Suprapubic skin (tissue), 4 donors: ENCODE data around the gene GALNT13.

Experiments
- EP300 ChIP-seq: sonication (generic); formaldehyde crosslinking; IDR thresholded peaks from one replicate; pipeline ENCODE4 v1.6.1; 2017; ENCODE audit warnings: antibody characterized with exemption
- POLR2AphosphoS5 ChIP-seq, 3 donors: sonication (generic); formaldehyde crosslinking; IDR thresholded peaks; one replicate each; pipeline ENCODE4 v1.6.1; 2017; ENCODE audit warnings: antibody characterized with exemption in 3 of 3
- TF ChIP-seq, protein P1 (sequence below), 2 donors: fragments of 200-600 bp in 1 of 2; fragments of 450-650 bp in 1 of 2; sonication (generic) in 1 of 2; IDR thresholded peaks; one replicate each; pipeline ENCODE4 v1.5.1; 2016 to 2019; ENCODE audit warnings: antibody characterized with exemption in 2 of 2, mild to moderate bottlenecking in 1 of 2, moderate library complexity in 1 of 2

DNA sequence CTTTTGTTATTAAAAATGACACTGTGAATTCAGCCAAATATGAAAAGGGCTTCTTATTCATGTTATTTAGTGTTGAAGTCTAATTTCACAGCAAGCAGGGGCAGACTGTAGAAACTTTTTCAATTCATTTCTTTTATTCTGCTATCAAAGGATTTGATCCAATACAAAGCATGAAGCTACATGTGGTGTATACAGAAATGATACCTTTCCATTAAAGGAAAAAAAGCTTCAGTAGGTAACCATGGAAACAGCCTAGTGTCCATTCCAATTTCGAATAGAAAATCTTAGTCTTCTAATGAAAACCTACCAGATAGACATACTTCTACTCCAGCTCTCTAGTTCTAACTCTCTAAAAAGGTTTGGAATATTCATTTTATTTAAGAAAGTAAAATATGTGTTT, 550.5 kb downstream of the GALNT13 start:
- TF ChIP-seq, protein P1, sequence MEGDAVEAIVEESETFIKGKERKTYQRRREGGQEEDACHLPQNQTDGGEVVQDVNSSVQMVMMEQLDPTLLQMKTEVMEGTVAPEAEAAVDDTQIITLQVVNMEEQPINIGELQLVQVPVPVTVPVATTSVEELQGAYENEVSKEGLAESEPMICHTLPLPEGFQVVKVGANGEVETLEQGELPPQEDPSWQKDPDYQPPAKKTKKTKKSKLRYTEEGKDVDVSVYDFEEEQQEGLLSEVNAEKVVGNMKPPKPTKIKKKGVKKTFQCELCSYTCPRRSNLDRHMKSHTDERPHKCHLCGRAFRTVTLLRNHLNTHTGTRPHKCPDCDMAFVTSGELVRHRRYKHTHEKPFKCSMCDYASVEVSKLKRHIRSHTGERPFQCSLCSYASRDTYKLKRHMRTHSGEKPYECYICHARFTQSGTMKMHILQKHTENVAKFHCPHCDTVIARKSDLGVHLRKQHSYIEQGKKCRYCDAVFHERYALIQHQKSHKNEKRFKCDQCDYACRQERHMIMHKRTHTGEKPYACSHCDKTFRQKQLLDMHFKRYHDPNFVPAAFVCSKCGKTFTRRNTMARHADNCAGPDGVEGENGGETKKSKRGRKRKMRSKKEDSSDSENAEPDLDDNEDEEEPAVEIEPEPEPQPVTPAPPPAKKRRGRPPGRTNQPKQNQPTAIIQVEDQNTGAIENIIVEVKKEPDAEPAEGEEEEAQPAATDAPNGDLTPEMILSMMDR (IDR thresholded peaks at IDR 0.05) = no peak
- TF ChIP-seq POLR2AphosphoS5 (IDR thresholded peaks at IDR 0.05) (no peak), EP300 (no peak)
